ENCODE data around the gene DGKE.
A peak's percentile ranks its signal among the peaks of the same experiment; 100 is the strongest.

The DGKE gene

GRCh38 chr17:56815711-56816110, 18.2 kb upstream of the DGKE start:
- DNase-seq (ENCODE audit: low read depth): no peak

- DNase-seq (ENCODE audit: low read depth): no peak
These were observed 16.9 kb upstream of the DGKE start for GRCh38 chr17:56817066-56817465.

GRCh38 chr17:56819030-56819429, 14.9 kb upstream of the DGKE start:
- no peak for DNase-seq (ENCODE audit: low read depth)

GRCh38 chr17:56819431-56820145, 14.4 kb upstream of the DGKE start:
- DNase-seq (ENCODE audit: low read depth): peak; percentile 46

- no peak for DNase-seq (ENCODE audit: low read depth)
These were observed 13.7 kb upstream of the DGKE start for GRCh38 chr17:56820207-56820606.

- DNase-seq (ENCODE audit: low read depth): no peak
These were observed 12.0 kb upstream of the DGKE start for GRCh38 chr17:56821847-56822534.

DNA sequence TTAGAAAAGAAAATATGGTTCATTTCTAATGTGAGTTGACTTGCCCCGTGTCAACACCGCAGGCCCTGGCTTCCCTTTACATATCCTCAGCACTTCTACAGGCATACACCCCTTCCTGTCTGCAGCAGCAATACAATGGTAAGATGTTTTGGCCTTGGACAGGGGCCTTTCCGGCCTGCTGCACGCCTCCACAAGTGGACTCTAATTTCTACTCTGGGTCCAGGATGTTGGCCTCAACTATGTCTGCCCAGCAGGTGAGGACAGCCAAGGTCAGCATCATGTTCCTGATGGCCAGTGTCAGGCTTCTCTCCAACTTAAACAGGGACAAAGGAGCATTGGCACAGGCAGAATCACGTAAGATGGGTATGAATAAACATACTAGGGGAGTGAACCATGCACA, 11.2 kb upstream of the DGKE start:
- DNase-seq (ENCODE audit: low read depth): no peak

DNA sequence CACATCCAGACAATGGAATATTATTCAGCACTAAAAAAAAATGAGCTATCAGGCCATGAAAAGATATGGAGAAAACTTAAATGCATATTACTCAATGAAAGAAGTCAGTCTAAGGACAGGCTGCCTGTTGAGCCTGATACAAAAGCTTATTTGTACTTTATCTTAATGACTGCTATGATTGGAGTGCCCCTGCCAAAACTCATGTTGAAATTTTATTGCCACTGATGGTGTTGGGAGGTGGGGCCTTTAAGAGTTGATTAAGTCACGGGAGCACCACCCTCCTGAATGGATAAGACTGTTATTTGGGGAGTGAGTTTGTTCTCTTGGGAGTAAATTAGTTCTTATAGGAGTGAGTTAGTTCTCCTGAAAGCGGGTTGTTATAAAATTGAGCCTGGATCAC, 10.1 kb upstream of the DGKE start:
- DNase-seq (ENCODE audit: low read depth): no peak

- no peak for DNase-seq (ENCODE audit: low read depth)
These were observed 9.4 kb upstream of the DGKE start for GRCh38 chr17:56824503-56824902.

- no peak for DNase-seq (ENCODE audit: low read depth)
These were observed 7.1 kb upstream of the DGKE start for GRCh38 chr17:56826611-56827414.

- no peak for DNase-seq (ENCODE audit: low read depth)
These were observed 3.1 kb upstream of the DGKE start for GRCh38 chr17:56830726-56831368.

DNA sequence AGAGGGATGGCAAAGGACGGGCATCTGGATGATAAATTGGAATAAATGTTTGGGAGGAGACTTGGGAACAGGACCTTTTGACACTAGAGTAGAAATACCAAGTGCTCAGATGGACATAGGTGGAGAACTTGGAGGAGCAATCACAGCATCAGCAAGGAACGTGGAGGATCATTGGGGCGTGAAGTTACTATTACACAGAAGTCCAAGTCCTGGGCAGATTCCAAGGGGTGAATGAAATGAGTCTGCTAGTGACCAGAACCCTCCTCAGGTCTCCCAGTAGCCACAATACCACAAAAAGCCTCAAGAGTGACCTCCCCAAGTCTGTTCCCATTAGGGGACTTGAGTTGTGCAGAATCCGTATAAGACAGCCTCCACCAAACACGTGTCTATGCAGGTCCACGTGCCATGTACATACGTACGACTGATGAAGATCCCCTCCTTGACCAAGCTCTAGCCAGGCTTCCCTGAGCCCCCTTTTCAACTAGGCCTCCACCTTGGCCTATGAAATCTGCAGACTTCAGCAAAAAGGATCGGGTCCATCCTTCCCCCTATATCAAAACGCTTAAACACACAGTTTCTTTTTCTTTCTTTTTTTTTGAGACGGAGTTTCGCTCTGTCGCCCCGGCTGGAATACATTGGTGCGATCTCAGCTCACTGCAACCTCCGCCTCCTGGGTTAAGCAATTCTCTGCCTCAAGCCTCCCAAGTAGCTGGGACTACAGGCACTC, 2.4 kb upstream of the DGKE start:
- no peak for DNase-seq (ENCODE audit: low read depth)

- DNase-seq (ENCODE audit: low read depth): no peak
These were observed 1.5 kb upstream of the DGKE start for GRCh38 chr17:56832446-56832845.

DNA sequence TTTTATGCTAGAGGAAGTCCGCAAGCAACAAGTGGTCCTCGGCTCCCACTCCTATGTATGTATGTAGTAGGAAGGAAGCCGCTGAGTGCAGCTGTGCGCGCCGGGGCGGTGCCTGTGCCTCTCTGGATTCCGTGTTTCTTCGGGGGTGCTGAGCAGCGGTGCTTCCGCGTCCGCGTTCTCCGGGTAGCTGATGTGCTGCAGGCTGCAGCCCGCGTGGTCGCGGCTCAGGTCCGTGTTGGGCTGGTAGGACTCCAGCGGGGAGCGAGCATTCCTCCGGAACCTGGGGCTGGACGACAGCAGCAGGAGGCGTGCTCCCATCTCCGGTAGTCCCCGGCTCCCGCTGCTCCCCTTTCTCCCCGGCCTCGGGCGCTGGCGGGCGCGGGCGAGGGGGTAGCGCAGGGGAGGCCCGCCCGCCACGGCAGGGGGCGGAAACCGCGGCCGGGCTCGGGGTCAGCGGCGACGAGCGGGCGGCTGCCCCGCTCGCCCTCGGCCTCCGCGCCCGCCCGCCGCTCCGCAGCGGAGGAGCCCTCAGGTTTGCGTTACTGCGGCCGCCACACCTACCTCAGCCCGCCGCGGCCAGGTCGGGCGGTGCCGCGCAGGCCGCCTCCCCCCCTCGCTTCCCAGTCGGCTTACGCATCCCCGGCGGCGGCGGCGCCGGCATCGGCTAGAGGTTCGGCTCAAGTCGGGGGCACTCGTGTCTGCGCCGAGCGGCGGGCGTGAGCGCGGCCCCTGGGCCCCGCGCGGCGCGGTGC, 718 bp upstream of the DGKE start:
- DNase-seq (ENCODE audit: low read depth): peak; percentile 55

- DNase-seq (ENCODE audit: low read depth): peak; percentile 59
These were observed 671 bp downstream of the DGKE start for GRCh38 chr17:56834380-56835263.

GRCh38 chr17:56835264-56835585, 1.3 kb downstream of the DGKE start:
- no peak for DNase-seq (ENCODE audit: low read depth)

DNA sequence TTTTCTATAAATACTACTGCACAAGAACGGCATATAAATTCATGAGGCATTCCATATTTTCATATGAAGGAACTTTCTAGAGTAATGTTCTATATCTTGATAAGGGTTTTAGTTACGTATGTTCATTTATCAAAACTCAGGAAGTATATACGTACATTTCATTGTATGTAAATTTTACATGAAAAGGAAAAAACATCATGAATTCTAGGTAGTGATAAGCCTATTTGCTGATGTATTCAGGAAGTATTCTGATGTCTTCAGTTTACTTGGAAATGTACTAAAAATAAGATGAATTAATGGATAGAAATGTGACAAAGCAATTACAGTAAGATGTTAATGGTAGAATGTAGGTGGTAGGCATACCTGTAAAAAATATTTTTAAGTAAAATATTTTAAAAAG, 4.7 kb downstream of the DGKE start:
- no peak for DNase-seq (ENCODE audit: low read depth)

DNA sequence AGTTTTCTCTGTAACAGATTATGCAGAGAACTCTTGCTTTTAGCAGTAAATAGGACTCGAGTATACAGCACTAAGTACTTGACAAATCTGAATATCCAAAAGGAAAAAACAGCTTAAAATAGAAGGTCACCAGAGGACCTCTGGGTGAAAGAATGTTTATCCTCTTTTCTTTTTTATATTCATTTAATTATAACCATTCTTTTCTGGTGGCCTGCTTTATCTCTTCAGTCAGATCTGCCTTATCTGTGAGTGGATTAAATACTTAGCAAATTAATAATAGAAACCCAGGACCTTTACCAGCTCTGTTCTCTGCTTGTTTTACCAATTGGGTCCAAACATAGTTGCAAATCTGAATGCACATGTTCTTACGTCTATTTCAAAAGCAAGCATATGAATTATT, 8.6 kb downstream of the DGKE start:
- no peak for DNase-seq (ENCODE audit: low read depth)

- DNase-seq (ENCODE audit: low read depth): no peak
These were observed 12.0 kb downstream of the DGKE start for GRCh38 chr17:56845934-56846333.

- DNase-seq (ENCODE audit: low read depth): no peak
These were observed 13.2 kb downstream of the DGKE start for GRCh38 chr17:56847106-56847505.
